ENCODE data around the gene LPAR3.

GRCh38 chr1:84803604-84804003 lies 89.4 kb downstream of the LPAR3 start:
- no peak for TF ChIP-seq EZH2phosphoT487 (IDR thresholded peaks at IDR 0.05; ENCODE audit: borderline replicate concordance, low read length)
- no peak for TF ChIP-seq CTCF (conservative IDR thresholded peaks at IDR 0.05; ENCODE audit: low read depth, low read length)
- TF ChIP-seq EZH2 (IDR thresholded peaks at IDR 0.05; ENCODE audit: low read length, unreplicated experiment), result no peak

Measured in PC-3 (cell line).